Erythroblast (primary cell): ENCODE data around the gene ATP2A3.

ENCODE experiments used
- GATA1 ChIP-seq: IDR thresholded peaks from 2 replicates; pipeline ENCODE4 v1.6.1; 2011; ENCODE audit warnings: low read depth, mild to moderate bottlenecking, control low read depth, low read length, moderate library complexity
- POLR2A ChIP-seq: IDR thresholded peaks from 2 replicates; pipeline ENCODE4 v1.6.1; 2011; ENCODE audit warnings: mild to moderate bottlenecking, low read length

GRCh38 chr17:3962217-3962964 is 1.8 kb downstream of the ATP2A3 start:
- TF ChIP-seq POLR2A = no peak
- no peak for TF ChIP-seq GATA1
